Activated CD4-positive, CD25-positive, alpha-beta regulatory T cell treated with anti-CD3 and anti-CD28 coated beads, Interleukin-2, amount 50 U/mL, for 72 hours (primary cell): ENCODE data around the gene HCN2.
"Not testable (repeated sequence)": the region's sequence is repeated elsewhere in the genome, so short reads cannot be mapped to it uniquely, and the experiment has no call there.

Experiments
- DNase-seq: peaks from one replicate; pipeline ENCODE4 v3.0.0; 2021

HCN2 gene

DNA sequence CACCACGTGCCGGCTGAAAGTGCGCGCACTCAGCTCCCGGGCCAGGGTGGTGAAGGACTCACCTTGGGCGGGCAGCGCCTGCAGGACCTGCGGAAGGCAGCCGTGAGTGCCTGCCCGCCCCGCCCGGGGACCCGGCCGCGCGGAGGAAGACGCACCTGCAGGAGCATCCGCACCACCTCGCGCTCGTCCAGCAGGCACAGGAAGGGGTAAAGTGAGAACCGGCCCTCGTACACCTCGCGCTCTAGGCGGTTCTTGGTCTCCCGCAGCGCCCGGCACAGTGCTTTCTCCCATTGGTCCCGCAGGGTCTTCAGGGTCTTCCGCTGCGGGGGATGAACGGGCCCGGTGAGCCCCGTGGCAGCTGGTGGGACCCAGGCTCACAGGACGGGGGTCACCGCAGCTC lies 33.0 kb downstream of the HCN2 start:
- DNase-seq, result no peak

DNA sequence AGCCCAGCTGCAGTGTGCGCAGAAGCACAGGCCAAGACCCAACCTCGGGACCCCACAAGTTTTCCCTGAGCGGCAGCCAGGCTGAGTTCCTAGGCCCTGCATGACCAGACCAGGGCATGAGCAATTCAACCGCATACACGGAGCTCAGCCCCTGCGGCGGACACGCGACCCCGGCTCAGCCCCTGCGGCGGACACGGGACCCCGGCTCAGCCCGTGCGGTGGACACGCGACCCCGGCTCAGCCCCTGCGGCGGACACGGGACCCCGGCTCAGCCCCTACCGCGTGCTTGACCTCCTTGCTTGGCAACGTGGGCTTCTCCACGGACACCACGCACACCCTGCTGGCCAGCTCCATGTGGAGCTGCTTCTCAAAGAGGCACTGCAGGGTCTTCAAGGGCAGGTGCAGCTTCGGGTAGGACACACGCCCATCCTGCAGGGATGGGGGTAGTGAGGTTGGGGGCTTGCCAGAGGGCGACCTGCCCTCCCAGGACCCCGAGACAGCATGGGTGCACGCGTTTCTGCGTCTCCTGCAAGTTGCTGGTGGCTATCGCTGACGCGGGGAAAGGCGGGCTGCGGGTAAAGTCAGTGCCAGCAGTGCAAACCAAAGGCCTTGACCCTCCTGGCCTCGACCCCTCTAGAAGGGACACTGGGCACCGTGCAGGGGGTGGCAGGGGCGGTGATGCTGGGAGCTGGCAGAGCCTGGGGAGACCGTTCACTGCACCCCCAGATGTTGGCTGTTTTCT lies 33.7 kb downstream of the HCN2 start:
- no peak for DNase-seq

GRCh38 chr19:623974-624373 lies 34.3 kb downstream of the HCN2 start:
- DNase-seq, result no peak

GRCh38 chr19:624433-625109 lies 34.9 kb downstream of the HCN2 start:
- DNase-seq, result no peak

GRCh38 chr19:625257-625656 lies 35.6 kb downstream of the HCN2 start:
- no peak for DNase-seq

DNA sequence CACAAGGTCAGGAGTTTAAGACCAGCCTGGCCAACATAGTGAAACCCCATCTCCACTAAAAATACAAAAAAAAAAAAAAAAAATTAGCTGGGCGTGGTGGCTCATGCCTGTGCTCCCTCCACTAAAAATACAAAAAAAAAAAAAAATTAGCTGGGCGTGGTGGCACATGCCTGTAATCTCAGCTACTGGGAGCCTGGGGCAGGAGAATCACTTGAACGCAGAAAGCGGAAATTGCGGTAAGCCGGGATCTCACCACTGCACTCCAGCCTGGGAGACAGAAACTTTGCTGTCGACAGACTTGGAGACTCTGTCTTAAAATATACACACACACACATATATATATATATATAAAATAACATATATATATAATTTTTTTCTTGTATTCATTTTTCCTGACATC lies 36.9 kb downstream of the HCN2 start:
- DNase-seq, result not testable (repeated sequence)

DNA sequence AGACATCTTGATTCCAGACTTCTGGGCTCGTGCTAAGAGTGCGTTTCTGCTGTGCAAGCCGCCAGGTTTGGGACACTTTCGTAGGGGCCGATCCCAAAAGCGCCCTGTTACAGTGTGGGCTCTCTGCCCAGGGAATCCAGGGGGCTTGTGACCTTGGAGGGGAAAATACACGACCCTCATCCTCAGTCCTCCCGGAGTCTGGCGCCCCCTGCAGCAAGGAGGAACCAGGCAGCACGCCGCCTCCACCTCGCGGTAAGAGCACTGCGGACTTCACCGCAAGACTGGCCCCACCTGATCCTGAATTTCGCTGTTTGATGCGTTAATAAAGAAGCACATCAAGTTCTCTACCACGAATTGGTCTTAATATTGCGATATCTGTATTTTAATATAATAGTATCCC lies 38.5 kb downstream of the HCN2 start:
- no peak for DNase-seq

GRCh38 chr19:629515-629914 lies 39.8 kb downstream of the HCN2 start:
- not testable (repeated sequence) for DNase-seq

GRCh38 chr19:629961-630714 lies 40.5 kb downstream of the HCN2 start:
- no peak for DNase-seq

GRCh38 chr19:632579-633067 lies 42.9 kb downstream of the HCN2 start:
- DNase-seq, result peak; percentile 58

- DNase-seq, result peak; percentile 95
Observed at GRCh38 chr19:633068-633785, 43.5 kb downstream of the HCN2 start, which contains the start of gene POLRMT. Gene POLRMT, minus strand, starts transcription at chr19:633537. Its CDS starts 25 bp downstream, at chr19:633512.

- DNase-seq, result no peak
Observed at GRCh38 chr19:633786-634639, 44.3 kb downstream of the HCN2 start.

GRCh38 chr19:634975-635652 lies 45.4 kb downstream of the HCN2 start:
- DNase-seq, result no peak

- DNase-seq, result no peak
Observed at GRCh38 chr19:638906-639252, 49.2 kb downstream of the HCN2 start.

GRCh38 chr19:639253-640160 lies 49.8 kb downstream of the HCN2 start, which contains the start of gene FGF22:
Gene FGF22, plus strand, starts transcription at chr19:639879. Its CDS starts 47 bp downstream, at chr19:639926.
- peak; percentile 92 for DNase-seq

DNA sequence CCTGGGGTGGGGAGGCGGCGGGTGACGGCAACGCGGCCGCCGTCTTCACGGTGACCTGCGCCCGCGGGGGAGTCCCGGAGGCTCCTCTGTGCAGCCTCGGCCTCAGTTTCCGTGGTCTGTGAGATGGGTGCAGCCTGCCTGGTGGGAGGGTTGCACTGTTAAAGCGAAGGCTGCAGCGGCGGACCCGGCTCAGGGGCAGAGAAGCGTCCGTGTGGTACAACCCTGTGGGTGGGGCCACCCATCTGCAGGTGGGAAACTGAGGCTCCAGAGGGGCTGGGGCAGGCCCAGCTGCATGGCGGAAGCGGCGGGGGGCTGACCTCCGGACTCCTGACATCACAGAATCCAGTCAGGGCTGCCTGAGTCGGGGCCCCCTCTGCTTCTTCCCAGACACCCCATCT lies 50.5 kb downstream of the HCN2 start:
- DNase-seq, result no peak

- no peak for DNase-seq
Observed at GRCh38 chr19:640606-641189, 51.0 kb downstream of the HCN2 start.

DNA sequence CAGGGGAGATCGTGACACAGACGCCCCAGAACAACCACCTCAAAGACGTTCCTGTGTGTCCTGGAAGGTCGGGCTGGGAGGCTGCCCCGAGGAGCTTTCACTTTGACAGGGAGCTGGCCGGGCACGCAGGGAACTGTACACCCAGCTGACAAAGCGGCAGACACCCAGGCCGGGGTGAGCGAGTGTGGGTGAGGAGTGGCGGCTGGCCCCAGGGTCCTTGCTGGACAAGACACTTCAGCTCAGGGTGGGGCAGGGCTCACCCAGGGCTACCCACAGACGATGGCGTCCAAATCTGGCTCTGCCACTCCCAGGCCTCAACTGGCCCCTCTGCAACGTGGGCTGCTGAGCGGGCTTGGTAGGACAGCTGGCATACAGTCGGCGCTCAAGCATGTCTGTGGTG lies 52.0 kb downstream of the HCN2 start:
- no peak for DNase-seq
